CD4-positive, CD25-positive, alpha-beta regulatory T cell (primary cell): Measurements from ENCODE around the gene ZNF525. TPM values are rescaled to one million over a fixed set of nuclear protein-coding genes. Genes with fewer than 3 reads are reported as not detected.
"Not testable (repeated sequence)": the region's sequence is repeated elsewhere in the genome, so short reads cannot be mapped to it uniquely, and the experiment has no call there.

Experiments
- ATAC-seq, 2 donors: fragments of 150-1000 bp; cut with Tn5 transposase; one replicate each; pipeline ENCODE4 v1.10.0; 2021; ENCODE audit warnings: low read depth in 2 of 2, moderate number of reproducible peaks in 2 of 2, moderate library complexity in 1 of 2
- DNase-seq, 3 donors: peaks; one replicate each; pipeline versions ENCODE4 v3.0.0 to v3.0.0-alpha.2; 2012 to 2022; ENCODE audit warnings: mixed read lengths in 1 of 3
- H3K27ac ChIP-seq: one replicate; pipeline ENCODE4 v1.7.0; 2013; ENCODE audit warnings: mild to moderate bottlenecking, low read length; ENCODE audit not compliant: insufficient read depth, poor library complexity, severe bottlenecking
- H3K27me3 ChIP-seq: one replicate; pipeline ENCODE4 v1.7.0; 2013; ENCODE audit warnings: low read length; ENCODE audit not compliant: control insufficient read depth, insufficient read depth
- H3K36me3 ChIP-seq: one replicate; pipeline ENCODE4 v1.7.0; 2013; ENCODE audit warnings: mild to moderate bottlenecking, low read length, moderate library complexity; ENCODE audit not compliant: control insufficient read depth, insufficient read depth
- H3K4me1 ChIP-seq: 2 replicates; pipeline ENCODE4 v1.7.0; 2013; ENCODE audit warnings: mild to moderate bottlenecking, low read length; ENCODE audit not compliant: insufficient read depth, control insufficient read depth, poor library complexity, severe bottlenecking
- H3K4me3 ChIP-seq: one replicate; pipeline ENCODE4 v1.7.0; 2013; ENCODE audit warnings: low read depth, mild to moderate bottlenecking, low read length, moderate library complexity
- H3K9me3 ChIP-seq, 2 experiments: 1 replicate in 1 of 2; 2 replicates in 1 of 2; pipeline ENCODE4 v1.7.0; 2013; ENCODE audit warnings: low read length in 2 of 2, mild to moderate bottlenecking in 1 of 2, moderate library complexity in 1 of 2; ENCODE audit not compliant: control insufficient read depth in 2 of 2
- H3K27ac Mint-ChIP-seq, 3 donors: one replicate each; pipeline ENCODE4 v1.8.0; 2020 to 2022; ENCODE audit warnings: mild to moderate bottlenecking in 3 of 3, mixed read lengths in 3 of 3, moderate library complexity in 2 of 3
- H3K27me3 Mint-ChIP-seq: one replicate; pipeline ENCODE4 v1.8.0; 2022; ENCODE audit warnings: mild to moderate bottlenecking, mixed read lengths
- H3K36me3 Mint-ChIP-seq: one replicate; pipeline ENCODE4 v1.8.0; 2020; ENCODE audit warnings: mixed read lengths
- H3K4me1 Mint-ChIP-seq, 4 donors: one replicate each; pipeline ENCODE4 v1.8.0; 2020 to 2022; ENCODE audit warnings: mixed read lengths in 4 of 4, mild to moderate bottlenecking in 1 of 4
- H3K4me3 Mint-ChIP-seq, 4 donors: one replicate each; pipeline ENCODE4 v1.8.0; 2020 to 2022; ENCODE audit warnings: mild to moderate bottlenecking in 4 of 4, mixed read lengths in 4 of 4, moderate library complexity in 3 of 4
- H3K9me3 Mint-ChIP-seq, 7 donors: one replicate each; pipeline ENCODE4 v1.8.0; 2020 to 2022; ENCODE audit warnings: mixed read lengths in 7 of 7, mild to moderate bottlenecking in 3 of 7, moderate library complexity in 2 of 7
- polyA plus RNA-seq, 4 donors: library from polyadenylated mRNA; unstranded; fragments of 300-500 nt; fragmentation: Illumina TruSeq; gene quantifications; one replicate each; pipeline ENCODE4 v1.2.3, GENCODE V29; 2021
- total RNA-seq: library from RNA; stranded (reverse); gene quantifications from one replicate; pipeline ENCODE4 v1.2.3, GENCODE V29; 2022

ZNF525 gene
- total and polyA plus RNA-seq, 5 donors from 2014 or later: 4.0 to 11.7 (median 6.8) TPM

GRCh38 chr19:53388168-53388567 is 22.7 kb downstream of the ZNF525 start:
- no peak for DNase-seq

GRCh38 chr19:53388904-53389303 is 23.4 kb downstream of the ZNF525 start:
- Histone ChIP-seq H3K4me3 (no peak overlapping the region), H3K9me3 (peaks cover 37 to 73% of the 10 kb centered on the region in 2 experiments), H3K27ac (no peak overlapping the region), H3K36me3 (no peaks in the 10 kb centered on the region), H3K27me3 (no peaks in the 10 kb centered on the region), H3K4me1 (no peaks in the 10 kb centered on the region)
- ATAC-seq (no peak), DNase-seq (no peak)
- Mint-ChIP-seq H3K4me3 (no peak overlapping the region), H3K9me3 (peaks cover 0 to 54% (median 30%) of the 10 kb centered on the region in 7 donors), H3K4me1 (peaks cover 0 to 5% (median 3%) of the 10 kb centered on the region in 4 donors), H3K27ac (no peak overlapping the region), H3K27me3 (no peaks in the 10 kb centered on the region), H3K36me3 (peaks cover 14% of the 10 kb centered on the region)

More at GRCh38 chr19:53388168-53388567, 22.7 kb downstream of the ZNF525 start:
- peaks cover 0 to 2% (median 0%) of the 10 kb centered on the region in 4 donors for H3K4me1 Mint-ChIP-seq
- no peaks in the 10 kb centered on the region for H3K27me3 ChIP-seq
- ATAC-seq: no peak
- H3K27me3 Mint-ChIP-seq: no peaks in the 10 kb centered on the region
- no peaks in the 10 kb centered on the region for H3K4me1 ChIP-seq
- peaks cover 0 to 62% (median 35%) of the 10 kb centered on the region in 7 donors for H3K9me3 Mint-ChIP-seq
- no peak overlapping the region for H3K4me3 Mint-ChIP-seq
- no peak overlapping the region for H3K27ac ChIP-seq
- H3K9me3 ChIP-seq: peaks cover 44 to 80% of the 10 kb centered on the region in 2 experiments
- peaks cover 20% of the 10 kb centered on the region for H3K36me3 Mint-ChIP-seq
- no peak overlapping the region for H3K27ac Mint-ChIP-seq
- H3K36me3 ChIP-seq: no peaks in the 10 kb centered on the region
- no peak overlapping the region for H3K4me3 ChIP-seq

GRCh38 chr19:53389571-53389970 is 24.1 kb downstream of the ZNF525 start:
- H3K36me3 Mint-ChIP-seq: peaks cover 12% of the 10 kb centered on the region
- no peak overlapping the region for H3K27ac Mint-ChIP-seq
- H3K27me3 Mint-ChIP-seq: no peaks in the 10 kb centered on the region
- H3K4me3 ChIP-seq: no peak overlapping the region
- DNase-seq (no peak), ATAC-seq (no peak)
- H3K9me3 Mint-ChIP-seq: peaks cover 0 to 49% (median 29%) of the 10 kb centered on the region in 7 donors
- H3K4me1 Mint-ChIP-seq: peaks cover 1 to 8% (median 5%) of the 10 kb centered on the region in 4 donors
- H3K4me1 ChIP-seq: peaks cover 4% of the 10 kb centered on the region
- peaks cover 31 to 66% of the 10 kb centered on the region in 2 experiments for H3K9me3 ChIP-seq
- no peaks in the 10 kb centered on the region for H3K27me3 ChIP-seq
- peak overlapping the region in 1 of 4 donors; percentile 54 for H3K4me3 Mint-ChIP-seq
- no peak overlapping the region for H3K27ac ChIP-seq
- H3K36me3 ChIP-seq: no peaks in the 10 kb centered on the region

- Mint-ChIP-seq H3K27me3 (no peaks in the 10 kb centered on the region), H3K4me3 (no peak overlapping the region), H3K36me3 (peaks cover 8% of the 10 kb centered on the region), H3K27ac (no peak overlapping the region), H3K9me3 (peaks cover 0 to 45% (median 26%) of the 10 kb centered on the region in 7 donors), H3K4me1 (peaks cover 5 to 12% (median 9%) of the 10 kb centered on the region in 4 donors)
- no peaks in the 10 kb centered on the region for H3K27me3 ChIP-seq
- H3K4me1 ChIP-seq: peaks cover 6% of the 10 kb centered on the region
- peaks cover 27 to 62% of the 10 kb centered on the region in 2 experiments for H3K9me3 ChIP-seq
- no peaks in the 10 kb centered on the region for H3K36me3 ChIP-seq
- no peak for ATAC-seq
- H3K4me3 ChIP-seq: no peak overlapping the region
- DNase-seq: no peak
- H3K27ac ChIP-seq: no peak overlapping the region
Measured at GRCh38 chr19:53389978-53390377, 24.5 kb downstream of the ZNF525 start.

- H3K27ac Mint-ChIP-seq: peak overlapping the region; percentile 87 to 95 (median 89)
- H3K27ac ChIP-seq: no peak overlapping the region
- H3K27me3 ChIP-seq: no peaks in the 10 kb centered on the region
- H3K36me3 Mint-ChIP-seq: peaks cover 15% of the 10 kb centered on the region
- H3K4me1 Mint-ChIP-seq: peaks cover 15 to 39% (median 25%) of the 10 kb centered on the region in 4 donors
- H3K9me3 ChIP-seq: peaks cover 2 to 21% of the 10 kb centered on the region in 2 experiments
- H3K27me3 Mint-ChIP-seq: no peaks in the 10 kb centered on the region
- peak overlapping the region; percentile 91 to 100 (median 94) for H3K4me3 Mint-ChIP-seq
- peak overlapping the region; percentile 64 for H3K4me3 ChIP-seq
- no peak for DNase-seq
- peaks cover 14% of the 10 kb centered on the region for H3K36me3 ChIP-seq
- peaks cover 20% of the 10 kb centered on the region for H3K4me1 ChIP-seq
- ATAC-seq: no peak
- peaks cover 0 to 21% (median 3%) of the 10 kb centered on the region in 7 donors for H3K9me3 Mint-ChIP-seq
Measured at GRCh38 chr19:53394522-53394973, 29.0 kb downstream of the ZNF525 start.

GRCh38 chr19:53394974-53395839 is 29.7 kb downstream of the ZNF525 start, which contains the start of gene ZNF765:
Gene ZNF765, plus strand, starts transcription at chr19:53395149. Its CDS starts 2,867 bp downstream, at chr19:53398016.
- H3K9me3 Mint-ChIP-seq: peaks cover 0 to 23% (median 4%) of the 10 kb centered on the region in 7 donors
- ATAC-seq (peak; percentile 98 to 100), DNase-seq (peak; percentile 90 to 95 (median 93))
- peak within 1 kb of the TSS; percentile 74 for H3K27ac ChIP-seq
- H3K4me3 ChIP-seq: peak within 1 kb of the TSS; percentile 85
- H3K9me3 ChIP-seq: peaks cover 4 to 14% of the 10 kb centered on the region in 2 experiments
- H3K27ac Mint-ChIP-seq: peak within 1 kb of the TSS; percentile 87 to 95 (median 89)
- H3K27me3 ChIP-seq: no peaks in the 10 kb centered on the region
- H3K4me3 Mint-ChIP-seq: peak within 1 kb of the TSS; percentile 91 to 100 (median 94)
- H3K36me3 ChIP-seq: peaks cover 21% of the 10 kb centered on the region
- peaks cover 20% of the 10 kb centered on the region for H3K36me3 Mint-ChIP-seq
- H3K4me1 Mint-ChIP-seq: peaks cover 15 to 41% (median 27%) of the 10 kb centered on the region in 4 donors
- no peaks in the 10 kb centered on the region for H3K27me3 Mint-ChIP-seq
- peaks cover 20% of the 10 kb centered on the region for H3K4me1 ChIP-seq

- ATAC-seq, H3K27me3 ChIP-seq, H3K27me3 Mint-ChIP-seq, DNase-seq: not testable (repeated sequence)
- H3K27ac Mint-ChIP-seq: peak overlapping the region; percentile 74 to 89 (median 87)
- H3K9me3 Mint-ChIP-seq: peaks cover 0 to 23% (median 5%) of the 10 kb centered on the region in 7 donors
- peaks cover 15 to 42% (median 28%) of the 10 kb centered on the region in 4 donors for H3K4me1 Mint-ChIP-seq
- Histone ChIP-seq H3K27ac (peak overlapping the region; percentile 74), H3K9me3 (peaks cover 9 to 10% of the 10 kb centered on the region in 2 experiments), H3K36me3 (peaks cover 28% of the 10 kb centered on the region), H3K4me3 (peak overlapping the region; percentile 85), H3K4me1 (peaks cover 20% of the 10 kb centered on the region)
- peaks cover 27% of the 10 kb centered on the region for H3K36me3 Mint-ChIP-seq
- peak overlapping the region; percentile 91 to 100 (median 94) for H3K4me3 Mint-ChIP-seq
Measured at GRCh38 chr19:53395840-53396524, 30.5 kb downstream of the ZNF525 start.
